ENCODE results near the gene STRADB. TPM values are rescaled to one million over a fixed set of nuclear protein-coding genes. Genes with fewer than 3 reads are reported as not detected.

Gene STRADB
- total RNA-seq, 1 experiment from 2014 or later = 40.5 TPM

GRCh38 chr2:201513271-201513670 is 61.7 kb downstream of the STRADB start:
- H3K4me3 Mint-ChIP-seq = no peak overlapping the region
- Histone ChIP-seq H4K8ac (replicated peaks; ENCODE audit: insufficient read length, low read depth, low read length) (no peak overlapping the region), H2AK5ac (ENCODE audit: insufficient read length, low read length) (no peak overlapping the region), H3T11ph (ENCODE audit: low read length) (no peak overlapping the region), H3K9me3 (ENCODE audit: control insufficient read depth, low read depth, low read length) (no peaks in the 10 kb centered on the region), H3K56ac (ENCODE audit: insufficient read length, low read depth, low read length) (no peak overlapping the region), H2BK20ac (ENCODE audit: low read depth, low read length, poor library complexity, severe bottlenecking) (no peak overlapping the region), H3K4me2 (ENCODE audit: insufficient read depth, insufficient read length, low read length) (no peak overlapping the region), H3K23me2 (ENCODE audit: insufficient read length, low read depth, low read length, poor library complexity, severe bottlenecking) (no peaks in the 10 kb centered on the region), H4K91ac (ENCODE audit: insufficient read length, low read depth, low read length) (no peak overlapping the region), H4K5ac (ENCODE audit: insufficient read length, low read depth, low read length) (no peak overlapping the region), H3K27me3 (ENCODE audit: insufficient read depth, low read length) (no peaks in the 10 kb centered on the region), H3K9ac (ENCODE audit: extremely low read depth, insufficient read length, low read length) (no peak overlapping the region), H2BK12ac (ENCODE audit: insufficient read length, low read depth, low read length) (no peak overlapping the region), H4K20me1 (ENCODE audit: control insufficient read depth, insufficient read depth, insufficient read length) (no peaks in the 10 kb centered on the region), H3K23ac (ENCODE audit: insufficient read length, low read depth, low read length) (no peak overlapping the region), H2BK15ac (ENCODE audit: low read depth, low read length) (no peak overlapping the region), H3K27ac (ENCODE audit: insufficient read length, low read depth, low read length) (no peak overlapping the region), H3K79me2 (ENCODE audit: insufficient read depth, low read length) (no peaks in the 10 kb centered on the region), H3K79me1 (ENCODE audit: insufficient read depth, low read depth, low read length, poor library complexity, severe bottlenecking) (no peaks in the 10 kb centered on the region), H3K18ac (ENCODE audit: insufficient read length, low read depth, low read length) (no peak overlapping the region), H3K4ac (ENCODE audit: low read depth, low read length) (no peak overlapping the region), H3K4me1 (ENCODE audit: insufficient read depth, low read length) (no peaks in the 10 kb centered on the region), H2BK5ac (ENCODE audit: insufficient read length, low read length) (no peak overlapping the region), H3K14ac (ENCODE audit: insufficient read depth, low read length) (no peak overlapping the region), H2AFZ (ENCODE audit: low read length) (no peak overlapping the region), H2BK120ac (ENCODE audit: low read depth, low read length, poor library complexity, severe bottlenecking) (no peak overlapping the region)
- H3K9me3 Mint-ChIP-seq = no peaks in the 10 kb centered on the region; a peak in 1 of 5 replicates
- no peaks in the 10 kb centered on the region; the same call in 1 of the 2 replicates for H3K27me3 Mint-ChIP-seq (ENCODE audit: low read depth)
- H3K4me1 Mint-ChIP-seq = peaks cover 0 to 5% of the 10 kb centered on the region in 2 experiments; a peak in 1 of 4 replicates
- DNase-seq = no peak
- no CpG with 5 or more reads among the region's 1 CpG for WGBS (ENCODE audit: extremely low coverage, insufficient read length, low lambda C conversion rate)
- no peaks in the 10 kb centered on the region for H3K36me3 Mint-ChIP-seq (ENCODE audit: insufficient read depth in 1 of 3, low read depth in 3 of 3)
- no peak for TF ChIP-seq CTCF (conservative IDR thresholded peaks at IDR 0.05)
- no peak overlapping the region for H3K27ac Mint-ChIP-seq

All from H9 (cell line).